ENCODE data around the gene XPNPEP2.
"Not testable (repeated sequence)": the region's sequence is repeated elsewhere in the genome, so short reads cannot be mapped to it uniquely, and the experiment has no call there.

Gene XPNPEP2

DNA sequence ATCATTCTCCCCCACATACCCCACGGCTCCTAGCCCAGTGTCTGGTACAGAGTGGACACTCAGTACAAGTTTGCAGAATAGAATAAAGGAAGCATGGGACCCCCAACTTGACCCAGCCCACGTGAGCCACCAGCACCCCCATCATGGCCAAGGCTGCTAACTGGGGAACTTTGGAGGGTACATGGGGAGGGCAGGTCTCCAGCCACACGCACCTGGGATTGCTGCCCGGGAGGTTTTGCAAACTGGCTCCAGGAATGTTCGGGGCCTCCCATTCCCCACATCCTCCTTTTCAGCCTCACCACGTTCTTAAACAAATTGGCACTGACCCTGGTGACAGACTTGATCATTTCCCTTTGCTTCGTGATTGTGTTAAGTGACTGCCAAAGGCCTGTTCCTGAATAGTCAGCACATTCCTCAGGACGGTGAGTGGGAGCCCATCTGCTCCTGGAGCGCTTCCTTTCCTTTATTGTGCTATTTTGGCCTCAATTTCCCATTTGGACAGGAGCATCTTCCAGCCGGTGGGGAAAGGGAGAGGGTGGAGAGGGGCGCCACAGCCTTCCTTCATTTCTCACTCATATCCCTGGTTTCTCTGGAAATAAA lies 18.7 kb upstream of the XPNPEP2 start:
- no peak for DNase-seq (ENCODE audit: low read depth)

DNA sequence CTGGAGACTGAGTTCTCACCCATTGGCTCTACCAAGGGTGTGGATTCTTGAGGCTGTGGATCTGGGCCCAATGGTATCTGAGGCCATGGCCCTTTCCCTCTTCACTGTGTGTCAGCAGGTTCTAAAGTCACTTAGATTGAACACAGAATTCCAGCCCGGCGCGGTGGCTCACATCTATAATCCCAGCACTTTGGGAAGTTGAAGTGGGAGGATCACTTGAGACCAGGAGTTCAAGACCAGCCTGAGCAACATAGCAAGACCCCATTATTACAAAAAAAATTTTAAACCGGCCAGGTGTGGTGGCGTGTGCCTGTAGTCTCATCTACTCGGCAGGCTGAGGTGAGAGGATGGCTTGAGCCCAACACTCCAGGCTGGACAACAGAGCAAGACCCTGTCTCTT lies 18.0 kb upstream of the XPNPEP2 start:
- DNase-seq (ENCODE audit: low read depth): no peak

DNA sequence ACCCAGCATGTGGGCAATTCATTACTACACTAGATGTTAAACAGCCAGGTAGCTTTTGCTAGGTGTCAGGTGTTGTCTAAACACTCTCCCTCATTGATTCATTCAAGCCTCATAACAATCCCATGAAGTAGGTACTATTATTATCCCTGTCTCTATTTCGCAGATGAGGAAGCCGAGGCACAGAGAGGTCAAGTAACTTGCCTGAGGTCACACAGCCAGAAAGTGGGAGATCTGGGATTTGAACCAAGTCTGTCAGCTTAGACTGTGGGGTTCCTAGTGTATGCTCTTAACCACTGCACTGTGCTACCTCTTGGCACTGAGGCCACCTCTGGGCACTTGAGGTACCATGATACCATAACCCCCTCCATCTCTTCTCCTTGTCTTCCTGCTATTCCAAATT lies 17.4 kb upstream of the XPNPEP2 start:
- no peak for DNase-seq (ENCODE audit: low read depth)

DNA sequence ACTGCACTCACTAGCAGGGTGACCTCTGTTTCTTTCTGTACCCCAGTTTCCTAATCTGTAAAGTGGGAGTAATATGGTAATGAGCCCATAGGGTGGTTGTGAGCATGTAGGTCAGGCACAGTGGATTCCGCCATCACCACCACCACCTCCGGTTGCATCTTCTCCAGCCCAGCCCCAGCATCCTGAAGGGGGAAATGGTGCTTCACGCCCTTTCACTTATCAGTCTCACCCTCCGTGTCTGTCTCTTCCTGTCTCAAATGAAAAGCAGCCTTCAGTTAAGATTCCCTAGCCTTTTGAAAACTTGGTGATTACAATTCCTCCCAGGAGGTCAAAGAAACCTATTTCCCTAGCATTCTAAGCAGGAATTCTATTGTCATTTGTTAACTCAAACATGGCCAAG lies 16.9 kb upstream of the XPNPEP2 start:
- DNase-seq (ENCODE audit: low read depth): peak; percentile 38

DNA sequence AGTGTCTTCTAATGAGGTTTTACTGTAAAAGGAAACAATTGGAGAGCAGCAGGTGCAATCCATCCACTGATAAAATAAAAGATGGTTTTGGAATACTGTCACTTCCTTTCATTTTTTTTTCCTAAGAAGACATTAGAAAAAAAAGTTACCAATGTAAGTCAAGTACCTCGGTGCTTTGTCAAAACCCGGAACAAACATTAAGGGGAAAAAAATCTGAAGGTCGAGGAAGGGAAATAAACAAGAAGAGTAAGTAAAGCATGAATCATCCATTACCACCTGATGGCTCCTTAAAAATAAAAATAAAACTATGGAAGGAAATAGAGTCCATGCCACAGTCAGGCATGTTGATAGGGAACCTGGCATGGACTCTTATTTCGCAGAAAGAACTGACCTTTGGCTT lies 15.3 kb upstream of the XPNPEP2 start:
- no peak for DNase-seq (ENCODE audit: low read depth)

DNA sequence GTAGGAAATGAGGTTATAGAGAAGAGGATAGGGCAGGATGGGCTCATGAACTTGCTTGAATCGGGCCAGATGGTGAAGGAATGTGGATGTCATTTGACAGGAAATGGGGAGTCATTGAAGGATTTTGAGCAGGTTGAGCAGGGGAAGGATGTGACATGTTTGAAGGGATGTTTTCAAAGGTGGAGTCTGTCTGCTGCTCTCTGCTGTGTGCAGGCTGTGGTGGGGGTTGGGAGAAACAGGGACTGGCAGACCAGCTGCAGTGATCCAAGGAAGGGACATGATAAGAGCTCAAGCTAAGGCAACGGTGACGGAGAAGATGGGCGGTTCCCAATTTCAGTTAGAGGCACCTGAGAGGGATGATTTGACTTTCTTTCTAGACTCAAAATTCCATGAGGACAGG lies 14.0 kb upstream of the XPNPEP2 start:
- no peak for DNase-seq (ENCODE audit: low read depth)

DNA sequence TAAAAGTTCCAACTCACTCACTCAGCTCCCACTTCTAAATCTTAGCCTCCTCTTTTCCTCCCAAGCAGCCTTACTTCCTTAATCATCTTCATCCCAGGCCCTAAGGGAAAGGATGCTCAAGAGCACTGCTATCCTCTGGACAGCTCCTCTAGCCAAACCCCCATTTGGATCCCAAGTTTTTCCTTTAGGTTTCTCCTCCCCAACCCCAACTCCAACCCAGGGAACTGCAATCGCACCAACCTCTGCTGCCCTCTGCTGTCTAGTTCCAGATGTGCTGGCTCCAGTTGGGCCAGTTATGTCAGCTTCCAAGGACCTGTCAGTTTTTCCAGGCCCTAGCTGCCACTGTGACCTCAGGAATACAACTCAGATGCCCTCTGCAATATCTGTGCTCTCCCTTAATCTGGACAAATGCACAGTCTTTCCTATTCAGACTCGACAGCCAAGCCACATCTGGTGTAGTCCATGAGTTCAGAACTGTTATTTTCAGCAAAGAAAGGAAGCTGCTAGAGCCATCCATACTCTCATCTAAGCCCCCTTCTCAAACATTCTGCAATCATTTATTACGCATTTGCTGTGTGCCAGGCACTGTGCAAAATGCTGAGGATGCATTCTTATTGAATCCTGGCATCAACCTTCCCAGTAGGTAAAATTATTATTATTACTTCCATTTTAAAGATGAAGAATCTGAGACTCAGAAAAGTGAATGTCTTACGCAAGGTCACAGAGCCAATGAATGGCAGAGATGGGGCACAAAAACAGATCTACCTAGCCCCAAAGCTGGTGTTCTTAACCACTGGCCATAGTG lies 12.3 kb upstream of the XPNPEP2 start:
- no peak for DNase-seq (ENCODE audit: low read depth)

DNA sequence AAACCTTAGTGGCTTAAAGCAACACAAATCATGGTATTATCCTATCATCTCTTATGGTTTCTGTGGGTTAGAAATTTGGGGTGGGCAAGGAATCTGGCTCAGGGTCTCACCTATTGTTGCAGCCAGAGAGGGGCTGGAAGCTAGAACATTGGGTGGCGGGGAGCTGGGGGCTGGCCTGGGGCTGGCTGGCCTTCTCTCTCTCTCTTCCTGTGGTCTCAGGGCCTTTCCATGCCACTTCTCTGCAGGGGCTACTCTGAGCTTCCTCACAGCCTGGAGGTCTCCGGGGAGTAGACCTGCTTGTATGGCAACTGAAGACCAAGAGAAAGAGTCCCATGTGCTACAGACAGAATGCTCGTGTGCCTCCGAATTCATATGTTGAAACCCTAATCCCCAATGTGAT lies 10.7 kb upstream of the XPNPEP2 start:
- no peak for DNase-seq (ENCODE audit: low read depth)

DNA sequence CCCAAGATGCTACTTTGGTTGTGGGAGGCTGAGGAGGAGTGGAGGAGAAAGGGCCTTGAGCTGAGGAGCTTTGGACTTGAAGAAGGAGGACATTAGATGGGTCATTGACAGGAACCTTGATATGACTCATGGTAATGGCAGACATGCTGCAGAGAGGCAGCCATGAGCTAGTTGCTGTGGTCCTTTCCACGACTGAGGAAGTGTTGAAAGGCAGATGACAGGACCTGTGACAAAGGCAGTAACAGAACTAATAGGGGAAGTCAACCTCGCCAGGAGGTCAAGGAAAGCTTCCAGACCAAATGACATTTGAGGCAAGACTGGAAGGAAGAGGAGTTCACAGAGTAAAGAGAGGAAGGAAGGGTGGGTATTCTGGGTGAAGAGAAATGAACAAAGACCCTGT lies 7.6 kb upstream of the XPNPEP2 start:
- no peak for DNase-seq (ENCODE audit: low read depth)

DNA sequence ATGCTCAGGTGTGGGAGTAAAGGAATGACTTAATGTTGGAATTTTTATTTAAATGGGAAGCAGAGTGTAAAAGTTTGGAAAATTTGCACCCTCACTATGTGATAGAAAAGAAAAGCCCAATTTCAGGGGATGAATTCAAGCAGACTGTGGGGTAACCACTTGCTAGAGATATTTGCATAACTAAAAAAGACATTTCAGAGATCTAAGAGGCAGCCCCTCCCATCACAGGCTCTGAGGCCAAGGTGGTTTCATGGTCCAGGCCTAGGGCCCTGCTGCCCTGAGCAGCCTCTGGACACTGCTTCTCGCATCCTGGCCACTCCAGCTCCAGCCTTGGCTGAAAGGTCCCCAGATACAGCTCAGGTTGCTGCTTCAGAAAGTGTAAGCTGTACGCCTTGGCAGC lies 5.9 kb upstream of the XPNPEP2 start:
- DNase-seq (ENCODE audit: low read depth): no peak

DNA sequence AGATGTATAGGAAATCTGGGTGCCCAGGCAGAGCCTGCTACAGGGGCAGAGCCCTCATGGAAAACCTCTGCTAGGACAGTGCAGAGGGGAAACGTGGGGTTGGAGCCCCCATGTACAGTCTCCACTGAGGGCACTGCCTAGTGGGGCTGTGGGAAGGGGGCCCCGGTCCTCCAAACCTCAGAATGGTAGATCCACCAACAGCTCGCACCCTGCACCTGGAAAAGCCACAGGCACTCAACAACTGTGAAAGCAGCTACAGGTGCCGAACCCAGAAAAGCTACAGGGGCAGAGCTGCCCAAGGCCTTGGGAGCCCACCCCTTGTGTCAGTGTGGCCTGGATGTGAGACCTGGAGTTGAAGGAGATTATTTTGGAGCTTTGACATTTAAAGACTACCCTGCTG lies 5.4 kb upstream of the XPNPEP2 start:
- no peak for DNase-seq (ENCODE audit: low read depth)

DNA sequence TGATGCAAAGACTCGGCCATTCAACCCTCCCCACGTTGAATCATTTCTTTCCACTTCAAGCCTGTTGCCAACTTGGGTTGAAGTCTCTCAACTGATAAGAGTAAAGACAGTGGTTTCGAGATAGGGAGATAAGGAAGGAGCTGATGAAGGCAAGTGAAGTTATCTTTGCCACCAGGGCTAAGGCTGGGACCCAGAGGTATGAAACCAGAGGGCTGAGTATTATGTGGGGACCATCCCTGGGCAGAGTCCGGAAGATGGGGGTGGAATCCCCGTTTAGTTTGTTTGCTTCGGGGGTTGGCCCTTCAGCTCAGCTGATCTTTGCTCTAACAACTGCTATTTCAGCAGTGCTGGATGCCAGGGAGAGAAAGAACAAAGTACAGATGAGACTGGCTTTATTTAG lies 2.3 kb upstream of the XPNPEP2 start:
- peak; percentile 76 for DNase-seq (ENCODE audit: low read depth)

DNA sequence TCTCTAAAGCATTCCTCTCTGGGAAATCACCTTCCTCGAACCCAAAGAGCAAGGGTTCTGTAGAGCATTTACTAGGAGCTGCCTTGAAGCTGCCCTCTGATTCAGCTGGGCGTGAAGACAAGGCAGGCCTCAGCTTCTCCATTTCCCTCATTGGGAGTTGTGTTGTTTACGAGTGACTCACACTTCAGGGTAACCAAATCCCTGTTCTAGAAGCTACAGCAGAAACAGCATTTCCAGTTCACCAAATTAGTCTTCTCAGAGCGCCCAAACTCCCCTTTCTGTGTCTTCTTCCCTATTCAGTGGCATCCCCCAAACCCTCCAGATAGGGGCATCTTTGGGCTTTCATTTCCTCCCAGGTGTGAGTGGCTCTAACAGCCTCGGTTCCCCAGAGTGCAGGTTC lies 863 bp upstream of the XPNPEP2 start:
- no peak for DNase-seq (ENCODE audit: low read depth)

DNA sequence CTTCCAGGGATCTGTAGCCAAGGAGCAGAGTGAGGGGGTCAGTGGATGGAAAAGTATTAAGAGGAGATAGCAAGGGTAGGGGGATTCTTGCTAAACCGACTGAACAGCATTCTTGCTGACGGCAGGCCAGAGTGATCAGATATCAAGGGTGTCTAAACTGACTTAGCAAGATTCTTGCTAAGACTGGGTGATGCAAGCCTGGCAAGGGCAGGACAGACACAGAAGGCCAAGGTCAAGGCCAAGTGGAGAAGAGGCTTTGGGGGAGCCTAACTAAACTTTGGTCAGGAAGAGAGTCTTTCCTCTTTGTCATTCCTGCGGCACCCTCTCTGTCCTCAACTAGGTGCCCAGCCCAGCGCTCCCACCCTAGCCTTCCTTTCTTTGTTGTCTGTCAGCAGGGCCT lies 799 bp downstream of the XPNPEP2 start:
- DNase-seq (ENCODE audit: low read depth): no peak

DNA sequence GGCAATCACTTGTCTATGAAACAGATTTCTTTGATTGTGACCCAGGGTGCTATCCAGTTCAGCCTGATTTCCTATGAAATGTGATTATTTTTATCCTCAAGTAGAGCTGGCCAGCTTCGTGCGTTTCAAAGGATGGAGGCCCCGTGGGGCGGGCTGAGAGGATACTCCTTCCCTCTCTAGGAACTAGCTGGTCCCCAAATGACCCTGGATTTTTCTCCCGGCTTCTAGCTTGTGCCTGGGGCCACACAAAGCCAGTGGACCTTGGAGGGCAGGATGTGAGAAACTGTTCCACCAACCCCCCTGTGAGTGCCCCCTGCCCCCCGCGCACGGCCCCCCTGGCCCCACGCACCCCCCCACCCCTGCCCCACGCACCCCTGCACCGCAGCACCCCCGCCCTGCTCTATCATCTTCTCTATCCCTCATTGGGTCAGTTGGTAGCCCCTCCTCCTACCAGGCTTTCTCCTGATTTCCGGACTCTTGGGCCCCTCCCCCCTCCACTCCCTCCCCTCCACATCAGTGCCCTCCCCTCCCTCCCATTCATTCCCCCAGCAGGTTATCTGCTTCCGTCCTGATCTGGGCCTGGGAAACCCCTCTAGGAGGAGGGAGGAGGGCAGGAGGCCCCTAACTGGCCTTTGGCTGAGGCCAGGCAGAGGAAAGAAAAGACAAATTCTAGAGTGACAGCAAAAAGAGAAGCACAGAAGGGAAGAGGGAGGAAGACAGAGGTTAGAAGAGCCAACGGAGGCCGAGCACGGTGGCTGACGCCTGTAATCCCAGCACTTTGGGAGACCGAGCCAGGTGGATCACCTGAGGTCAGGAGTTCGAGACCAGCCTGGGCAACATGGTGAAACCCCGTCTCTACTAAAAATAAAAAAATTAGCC lies 3.3 kb downstream of the XPNPEP2 start:
- DNase-seq (ENCODE audit: low read depth): peak; percentile 80

DNA sequence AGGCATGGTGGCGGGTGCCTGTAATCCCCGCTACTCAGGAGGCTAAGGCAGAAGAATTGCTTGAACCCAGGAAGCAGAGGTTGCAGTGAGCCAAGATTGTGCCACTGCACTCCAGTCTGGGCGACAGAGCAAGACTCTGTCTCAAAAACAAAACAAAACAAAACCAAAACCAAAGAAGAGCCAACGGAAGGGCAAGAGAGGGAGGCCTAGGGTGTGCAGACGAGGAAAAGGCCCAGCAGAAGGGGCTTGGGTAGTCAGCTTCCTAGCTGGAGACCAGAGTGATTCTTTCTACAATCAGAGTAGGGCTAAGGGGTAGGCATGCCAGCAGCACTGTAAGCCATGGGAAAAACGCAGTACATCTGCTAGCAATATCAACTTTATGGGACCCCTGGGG lies 4.0 kb downstream of the XPNPEP2 start:
- not testable (repeated sequence) for DNase-seq (ENCODE audit: low read depth)

DNA sequence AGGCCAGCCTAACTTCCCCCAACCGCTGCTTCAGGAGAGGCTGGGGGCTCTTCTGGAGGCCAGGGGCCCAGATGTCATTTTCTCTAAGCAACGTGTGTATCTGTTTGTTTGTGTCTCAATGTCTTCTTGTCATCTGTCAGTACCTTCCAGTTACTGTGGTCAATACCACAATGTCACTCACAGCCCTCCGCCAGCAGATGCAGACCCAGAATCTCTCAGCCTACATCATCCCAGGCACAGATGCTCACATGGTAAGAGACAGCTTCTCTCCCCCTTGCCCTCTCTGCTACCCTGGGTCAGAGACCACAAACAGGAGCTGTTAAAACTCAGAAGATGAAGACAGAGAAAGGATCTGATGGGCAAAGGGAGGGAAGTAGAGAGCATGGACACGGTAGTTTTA lies 5.0 kb downstream of the XPNPEP2 start:
- no peak for DNase-seq (ENCODE audit: low read depth)

DNA sequence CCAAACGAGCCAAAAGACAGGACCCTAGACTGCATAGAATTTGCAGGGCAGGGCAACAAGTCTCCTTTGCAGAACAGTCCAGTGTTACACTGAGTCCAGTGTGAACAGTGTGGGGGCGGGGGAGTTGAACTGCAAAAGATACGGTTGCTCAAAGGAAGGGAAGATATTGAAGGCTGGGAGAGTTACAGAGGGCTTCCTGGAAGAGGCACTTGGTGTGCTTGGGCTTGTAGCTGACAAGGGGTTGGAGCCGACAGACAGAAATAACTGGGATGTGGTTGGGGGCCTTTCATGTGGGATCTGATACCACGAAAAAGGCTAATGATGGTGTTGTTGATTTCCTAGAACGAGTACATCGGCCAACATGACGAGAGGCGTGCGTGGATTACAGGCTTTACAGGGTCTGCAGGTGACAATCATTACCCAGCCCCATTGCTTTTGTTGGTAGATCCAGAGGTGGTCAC lies 6.1 kb downstream of the XPNPEP2 start:
- no peak for DNase-seq (ENCODE audit: low read depth)

DNA sequence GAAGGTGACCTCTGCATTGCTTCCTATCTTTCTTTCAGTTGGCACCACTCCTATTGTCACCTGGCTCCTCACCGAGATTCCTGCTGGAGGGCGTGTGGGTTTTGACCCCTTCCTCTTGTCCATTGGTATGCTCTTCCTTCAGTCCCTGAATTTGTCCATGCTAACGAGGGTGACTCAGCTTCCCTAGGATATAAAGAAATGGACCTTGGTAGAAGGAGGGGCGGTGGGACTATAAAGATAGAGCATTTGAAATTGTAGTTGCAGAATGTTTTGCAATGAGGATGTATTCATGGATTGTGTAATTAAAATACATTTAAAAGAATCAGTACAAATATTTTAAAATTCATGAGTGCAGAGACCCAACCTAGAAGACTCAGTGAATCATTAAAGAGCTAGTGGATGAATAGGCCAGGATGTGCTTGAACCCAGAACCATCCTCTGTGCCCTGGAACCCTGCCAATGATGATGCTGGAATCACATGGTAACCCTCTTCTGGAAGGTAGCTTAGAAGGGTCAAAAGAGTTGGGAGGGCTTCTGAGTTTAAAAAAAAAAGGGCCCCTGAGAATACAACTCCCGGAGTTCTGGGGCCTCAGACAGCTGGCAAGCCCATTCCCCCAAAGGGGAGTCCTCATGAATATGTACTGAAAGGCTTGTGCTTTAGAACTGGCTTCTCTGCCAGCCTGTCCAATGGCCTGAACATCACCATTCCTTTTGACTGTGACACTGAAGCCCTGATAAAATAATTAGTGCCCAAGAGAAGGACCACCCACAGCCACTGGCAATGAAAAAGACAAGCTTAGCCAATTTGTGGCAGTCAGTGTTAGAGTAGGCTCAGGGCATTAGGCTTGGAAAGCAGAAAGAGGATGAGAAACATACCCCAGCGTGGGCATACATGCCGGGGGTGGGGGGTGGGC lies 8.0 kb downstream of the XPNPEP2 start:
- DNase-seq (ENCODE audit: low read depth): no peak

DNA sequence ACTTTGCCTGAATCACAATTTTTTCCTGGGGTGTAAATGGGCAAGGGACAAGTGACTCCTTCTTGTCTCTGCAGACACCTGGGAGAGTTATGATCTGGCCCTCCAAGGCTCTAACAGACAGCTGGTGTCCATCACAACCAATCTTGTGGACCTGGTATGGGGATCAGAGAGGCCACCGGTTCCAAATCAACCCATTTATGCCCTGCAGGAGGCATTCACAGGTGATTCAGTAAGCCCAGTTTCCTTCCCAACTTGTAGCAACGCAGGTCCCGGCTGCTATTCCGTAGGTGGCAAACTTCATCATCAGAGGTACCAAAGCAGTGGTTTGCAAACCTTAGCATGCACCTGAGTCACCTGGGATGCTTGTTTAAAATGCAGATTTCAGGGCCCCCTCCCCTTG lies 8.8 kb downstream of the XPNPEP2 start:
- no peak for DNase-seq (ENCODE audit: low read depth)

DNA sequence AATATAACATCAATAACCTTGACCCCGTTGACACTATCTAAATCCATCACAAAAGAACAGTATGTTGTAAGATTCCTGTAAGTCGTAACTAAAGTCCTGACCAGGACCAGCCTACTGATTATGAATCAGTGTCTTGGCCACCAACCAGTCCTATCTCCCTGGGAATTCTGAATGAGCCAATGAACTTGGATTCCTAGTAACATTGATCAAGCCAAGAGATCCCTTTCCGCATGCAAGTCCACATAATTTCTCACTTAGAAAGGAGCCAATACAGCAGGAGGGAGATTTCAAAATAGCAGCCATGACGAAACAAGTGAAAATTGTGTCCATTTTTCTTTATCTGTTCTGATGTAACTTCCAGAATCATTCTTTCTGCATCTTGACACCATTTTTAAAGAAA lies 9.5 kb downstream of the XPNPEP2 start:
- DNase-seq (ENCODE audit: low read depth): no peak

DNA sequence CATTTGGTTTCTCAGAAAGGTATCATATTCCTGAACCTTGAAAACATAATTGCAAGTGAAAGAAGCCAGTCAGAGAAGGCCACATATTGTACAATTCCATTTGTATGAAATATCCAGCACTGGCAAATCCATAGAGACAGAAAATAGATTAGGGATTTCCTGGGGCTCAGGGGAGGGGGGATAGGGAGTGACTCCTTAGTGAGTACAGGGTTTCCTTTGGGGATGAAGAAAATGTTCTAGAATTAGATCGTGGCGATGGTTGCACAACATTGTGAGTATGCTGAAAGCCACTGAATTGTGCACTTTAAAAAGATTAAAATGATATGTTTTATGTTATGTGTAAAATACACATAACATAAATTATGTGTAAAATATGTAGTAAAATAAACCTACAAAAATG lies 10.3 kb downstream of the XPNPEP2 start:
- DNase-seq (ENCODE audit: low read depth): no peak
